Renal cortical epithelial cell (primary cell): ENCODE data around the gene OPCML. TPM values are rescaled to one million over a fixed set of nuclear protein-coding genes. Genes with fewer than 3 reads are reported as not detected.

Source experiments
- DNase-seq: peaks from one replicate; pipeline ENCODE4 v3.0.0-alpha.2; 2011; ENCODE audit warnings: low read depth
- total RNA-seq: library from RNA; depleted of rRNA; stranded (reverse); fragments of >200 nt; gene quantifications from 2 replicates; pipeline ENCODE4 v1.2.3, GENCODE V29; 2014

Gene OPCML
- total RNA-seq, 1 donor from 2014 or later, result not detected

DNA sequence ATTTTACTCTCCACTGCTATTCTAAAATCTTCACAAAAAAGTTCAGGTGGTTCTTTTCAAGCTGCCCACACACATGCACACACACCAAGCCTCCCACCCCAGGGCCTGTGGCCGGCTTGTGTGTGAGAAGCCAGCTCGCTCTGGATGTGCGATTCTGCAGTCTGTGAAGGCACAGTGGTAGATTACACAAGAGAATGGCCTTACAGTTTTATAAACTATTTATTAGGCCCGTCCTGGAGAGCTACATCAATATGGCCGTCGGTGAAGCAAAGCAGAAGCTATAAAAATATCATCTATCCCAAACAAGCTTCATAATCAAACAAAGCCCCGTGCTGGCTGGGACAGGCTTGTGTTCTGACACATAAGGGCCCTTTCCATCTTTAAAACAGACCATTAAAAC, 240.5 kb downstream of the OPCML start:
- no peak for DNase-seq

DNA sequence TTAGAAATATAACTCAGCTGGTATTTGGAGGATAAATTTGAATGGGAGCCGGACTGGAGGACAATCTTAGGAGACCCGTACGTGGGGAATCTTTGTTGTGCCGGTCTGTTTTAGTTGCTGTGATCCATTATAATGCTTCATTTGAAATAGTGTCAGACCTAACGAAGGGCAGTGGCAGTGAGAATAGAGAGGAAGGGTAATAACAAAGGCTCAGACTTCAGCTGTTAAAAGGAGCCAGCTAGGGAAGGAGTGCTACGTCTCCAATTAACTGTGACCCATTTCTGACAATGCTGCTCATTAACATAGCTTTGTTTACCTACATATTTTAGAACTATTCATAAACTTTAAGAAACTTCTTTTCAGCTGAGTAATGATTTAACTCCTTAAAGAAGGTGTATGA, 246.9 kb downstream of the OPCML start:
- no peak for DNase-seq

DNA sequence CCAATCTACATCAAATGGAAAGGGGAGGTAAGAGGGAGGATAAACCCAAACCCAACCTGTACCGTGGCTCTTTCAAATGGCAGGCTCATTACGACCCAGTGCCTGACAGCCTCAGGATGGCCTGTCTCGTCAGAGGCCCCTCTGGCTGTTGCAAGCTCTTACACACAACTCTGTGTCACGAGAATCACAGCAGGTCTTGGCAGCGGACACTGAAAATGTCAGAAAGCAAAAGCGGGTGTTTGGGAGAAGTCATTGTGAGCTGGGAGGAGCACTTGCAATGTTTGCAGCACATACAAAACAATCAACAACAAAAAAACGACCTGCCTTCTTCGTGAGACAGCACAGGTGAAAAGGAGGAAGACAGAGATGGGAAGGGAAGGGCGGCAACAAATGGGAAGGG, 248.1 kb downstream of the OPCML start:
- DNase-seq, result no peak

DNA sequence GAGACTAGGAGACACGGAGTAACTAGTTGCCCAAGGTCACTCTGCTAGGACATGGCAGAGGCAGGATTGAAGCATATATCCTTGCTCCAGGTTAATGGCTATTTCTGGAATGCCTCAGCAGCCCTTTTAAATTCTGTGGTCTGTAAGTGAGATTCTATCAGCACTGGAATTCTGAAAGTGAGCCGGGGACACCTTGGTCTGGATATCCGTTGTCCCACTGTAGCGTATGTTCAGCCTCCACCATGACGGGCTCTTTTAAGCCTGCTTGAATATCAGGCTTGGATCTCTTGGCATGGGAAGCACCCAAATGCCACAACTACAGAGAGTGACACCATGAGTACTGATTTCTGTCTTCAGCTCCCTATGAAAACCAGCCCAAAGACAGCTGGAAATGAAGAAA, 254.4 kb downstream of the OPCML start:
- no peak for DNase-seq

DNA sequence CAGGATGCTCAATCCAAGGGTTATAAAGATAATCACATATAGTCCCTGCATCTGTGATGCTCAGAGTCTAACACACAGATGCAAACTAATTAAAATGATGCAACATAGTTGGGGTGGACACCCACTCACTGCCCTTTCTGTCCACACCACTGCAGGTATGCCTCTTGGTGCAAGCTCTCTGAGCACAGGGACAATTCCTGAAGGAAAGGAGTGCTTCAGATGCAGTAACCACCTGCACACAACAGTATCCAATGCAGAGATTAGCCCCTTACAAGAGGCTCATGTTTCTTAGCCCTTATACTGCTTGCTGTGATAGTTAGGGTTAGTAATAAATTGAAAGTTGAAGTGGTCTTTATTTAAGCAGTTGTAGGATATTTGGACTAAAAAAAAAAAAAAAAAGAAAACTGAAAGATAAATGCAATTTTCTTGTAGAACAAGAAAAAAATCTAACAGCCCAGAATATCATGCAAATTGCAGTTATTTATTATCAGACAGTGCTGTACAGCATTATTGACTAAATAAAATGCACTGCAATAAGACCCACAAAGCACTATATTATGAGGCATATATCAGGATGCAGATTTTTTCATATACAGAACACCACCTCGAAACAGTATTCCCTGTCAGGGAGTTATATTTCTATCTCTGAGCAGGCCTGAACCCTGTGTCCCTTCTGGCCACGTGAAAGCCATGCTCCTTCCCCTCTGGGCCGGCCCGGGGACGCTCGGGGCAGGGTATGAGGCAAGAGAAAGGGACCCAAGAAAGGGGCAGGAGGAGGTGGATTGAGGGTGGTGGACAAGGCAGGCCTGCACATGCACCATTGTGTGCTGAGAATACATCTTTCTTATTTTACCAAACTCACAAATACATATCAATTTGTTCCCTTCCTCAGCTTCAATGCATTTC, 260.2 kb downstream of the OPCML start:
- no peak for DNase-seq

DNA sequence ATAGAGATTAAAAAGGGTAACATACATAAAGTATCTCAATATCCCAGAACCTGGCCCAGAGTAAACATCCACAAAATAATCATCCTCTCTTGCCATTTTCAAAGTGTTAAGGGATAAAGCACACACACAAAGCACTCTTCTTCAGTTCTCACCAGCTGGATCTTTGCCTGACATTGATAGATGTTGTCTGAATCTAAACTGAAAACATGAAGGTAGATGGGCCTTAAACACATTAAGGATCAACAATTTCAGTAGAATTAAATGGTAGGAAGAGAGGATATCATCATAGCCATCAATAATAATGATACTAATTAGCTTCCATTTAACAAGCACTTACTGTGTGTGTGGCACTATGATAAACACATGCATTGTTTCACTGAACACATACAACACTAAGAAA, 261.1 kb downstream of the OPCML start:
- DNase-seq, result no peak

DNA sequence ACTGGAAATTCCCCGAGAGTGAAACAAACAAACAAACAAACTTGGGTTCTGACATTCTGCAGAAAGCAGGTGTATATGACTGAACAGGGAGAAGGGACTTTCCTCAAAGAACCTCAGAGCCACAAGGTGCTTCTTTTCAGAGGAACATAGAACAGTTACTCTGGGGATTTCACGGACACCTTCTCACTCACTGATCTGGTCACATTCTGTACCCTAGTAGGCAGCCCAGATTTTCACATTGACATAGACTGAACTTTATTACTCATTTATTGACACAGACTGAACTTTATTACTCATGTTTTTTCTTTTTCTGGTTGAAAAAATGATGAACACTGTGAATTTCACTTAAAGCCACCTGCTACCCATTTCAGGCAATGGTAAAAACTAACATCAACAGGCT, 263.0 kb downstream of the OPCML start:
- no peak for DNase-seq

DNA sequence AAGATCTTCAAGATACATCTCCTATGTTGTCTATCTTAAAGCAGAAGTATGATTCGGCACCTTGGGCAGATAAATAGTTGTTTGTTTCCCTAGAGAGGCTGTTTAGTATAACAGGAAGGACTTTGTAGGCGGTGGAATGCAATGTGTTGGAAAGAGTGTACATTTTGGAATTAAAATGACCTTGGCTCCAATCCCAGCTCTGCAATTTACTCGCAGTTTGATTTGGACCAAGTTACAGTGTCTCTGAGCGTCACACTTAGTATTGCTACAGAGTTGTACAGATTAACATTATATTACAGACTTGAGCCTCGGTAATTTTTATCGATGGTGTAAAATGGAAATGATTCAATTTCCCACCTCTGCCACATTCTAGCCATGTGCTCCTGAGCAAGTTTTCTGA, 265.3 kb downstream of the OPCML start:
- no peak for DNase-seq

DNA sequence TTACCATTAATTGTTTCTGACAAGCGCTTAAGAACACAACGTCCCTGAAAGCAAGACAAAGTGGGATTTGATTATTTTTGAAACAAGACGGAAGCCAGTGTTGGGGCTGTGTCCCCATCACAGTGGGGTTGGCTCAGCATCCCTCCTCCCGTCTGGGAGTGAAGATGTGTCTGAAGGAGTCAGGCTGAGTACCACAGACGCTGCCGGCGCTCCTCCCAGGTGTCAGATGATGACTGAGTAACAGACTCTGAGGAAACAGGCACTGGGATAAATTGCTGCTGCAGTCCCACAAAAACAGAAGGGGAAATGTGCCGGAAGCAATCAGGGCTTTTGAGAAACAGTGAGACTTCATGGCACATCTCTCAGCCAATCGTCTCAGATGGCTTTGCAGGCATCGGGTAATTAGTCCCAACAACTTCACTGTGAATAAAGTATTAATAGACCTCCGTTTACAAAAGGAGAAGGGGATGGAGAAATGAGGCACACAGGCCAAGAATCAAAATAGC, 266.7 kb downstream of the OPCML start:
- DNase-seq, result no peak

DNA sequence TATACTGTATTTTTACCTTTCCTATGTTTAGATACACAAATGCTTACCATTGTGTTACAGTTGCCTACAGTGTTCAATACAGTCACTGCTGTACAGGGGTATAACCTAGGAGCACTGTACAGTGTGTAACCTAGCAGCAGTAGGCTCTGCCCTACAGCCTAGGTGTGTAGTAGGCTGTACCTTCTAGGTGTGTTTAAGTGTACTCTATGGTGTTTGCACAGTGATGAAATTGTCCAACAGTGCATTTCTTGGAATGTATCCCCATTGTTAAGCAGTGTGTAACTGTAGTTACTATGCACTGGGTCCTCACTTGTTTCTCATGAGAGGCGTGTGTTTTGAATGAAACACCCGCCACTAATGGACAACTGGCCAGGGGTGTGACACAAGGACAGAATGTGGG, 269.0 kb downstream of the OPCML start:
- DNase-seq, result no peak

DNA sequence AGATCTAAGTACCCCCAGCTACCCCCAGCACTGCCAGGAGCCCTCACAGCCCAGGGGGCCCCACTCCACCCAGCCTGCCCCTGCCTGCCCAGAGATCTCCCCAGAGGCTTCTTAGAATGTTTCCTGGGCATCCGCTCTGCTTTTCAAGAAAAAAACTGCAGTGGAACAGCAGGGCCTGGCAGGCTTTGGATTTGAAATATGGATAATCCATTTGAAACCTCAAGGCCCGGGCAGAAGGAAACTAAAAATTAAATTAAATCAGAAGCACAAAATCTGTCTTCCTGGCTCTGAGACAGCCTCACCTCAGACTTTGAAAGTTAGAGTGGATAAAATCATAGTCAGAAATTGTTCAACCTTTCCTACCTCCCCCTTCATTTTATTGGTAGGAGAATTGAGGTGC, 273.6 kb downstream of the OPCML start:
- no peak for DNase-seq

DNA sequence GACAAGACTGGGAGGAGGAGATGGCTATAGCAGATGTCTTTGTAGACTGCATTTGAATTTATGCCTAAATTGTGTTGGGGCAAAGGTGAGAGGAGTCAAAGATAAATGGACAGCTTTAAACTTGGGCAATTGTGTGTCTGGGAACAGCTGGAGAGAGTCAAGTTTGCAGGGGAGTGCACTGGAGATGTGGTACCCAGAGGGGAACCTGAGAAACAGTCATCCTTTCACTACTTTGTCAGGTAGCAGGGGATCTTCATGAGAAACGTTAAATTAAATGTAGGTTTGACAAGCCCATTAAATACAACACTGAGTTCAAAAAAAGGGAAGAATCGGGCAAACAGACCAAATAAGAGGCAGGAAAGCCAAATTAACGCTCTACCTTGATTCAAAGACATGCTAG, 277.7 kb downstream of the OPCML start:
- DNase-seq, result no peak

DNA sequence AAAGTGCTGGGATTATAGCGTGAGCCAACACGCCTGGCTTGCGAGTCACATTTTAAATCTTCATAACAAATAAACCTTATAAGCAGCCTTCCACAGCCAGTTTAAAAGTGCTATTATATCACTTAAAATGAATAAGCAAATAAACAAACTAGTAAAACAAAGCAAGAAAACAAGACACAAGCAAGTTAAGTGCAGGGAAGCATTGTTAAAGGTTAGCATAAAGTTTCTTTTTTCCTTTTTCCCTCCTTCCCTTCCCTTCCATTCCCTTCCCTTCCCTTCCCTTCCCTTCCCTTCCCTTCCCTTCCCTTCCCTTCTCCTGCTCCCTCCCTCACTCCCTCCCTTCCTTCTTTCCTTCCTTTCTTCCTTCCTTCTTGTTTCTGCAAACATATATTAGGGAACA, 278.7 kb downstream of the OPCML start:
- DNase-seq, result no peak

DNA sequence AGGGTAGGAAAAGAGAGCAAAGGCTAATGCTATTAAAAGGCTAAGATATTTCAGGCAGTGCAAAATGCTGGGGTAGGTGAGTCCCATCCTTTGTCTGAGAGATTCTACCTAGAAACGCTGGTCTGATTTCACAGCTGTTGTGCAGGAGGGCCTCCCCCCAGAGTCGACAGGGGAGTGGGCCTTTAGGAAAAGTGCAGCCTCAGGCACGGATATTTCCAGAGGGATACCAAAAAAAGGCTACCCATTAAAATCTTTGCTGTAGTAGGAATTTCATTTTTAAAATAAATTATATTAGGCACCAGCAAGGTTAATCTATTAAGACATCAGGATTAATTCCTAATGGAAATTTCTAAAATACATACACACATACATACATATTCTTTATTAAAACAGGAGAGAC, 280.5 kb downstream of the OPCML start:
- DNase-seq, result no peak

DNA sequence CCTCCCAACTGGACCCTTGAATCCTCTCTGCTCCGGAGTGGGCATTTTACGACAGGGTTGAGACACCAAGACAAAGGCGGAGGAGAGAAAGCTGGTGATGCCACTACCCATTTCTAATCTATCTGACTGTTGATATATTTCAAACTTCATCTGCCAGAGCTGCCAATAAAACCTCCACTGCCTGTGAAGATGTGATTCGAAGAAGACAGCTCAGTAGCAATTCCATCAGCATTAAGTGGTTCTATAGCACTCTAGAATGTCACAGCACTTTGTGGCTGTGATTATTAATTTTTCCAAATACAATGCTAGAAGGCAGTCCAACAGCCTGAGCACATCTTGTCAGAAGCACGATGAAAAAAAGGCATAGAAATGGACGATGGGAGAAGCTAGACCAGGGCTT, 282.8 kb downstream of the OPCML start:
- no peak for DNase-seq

DNA sequence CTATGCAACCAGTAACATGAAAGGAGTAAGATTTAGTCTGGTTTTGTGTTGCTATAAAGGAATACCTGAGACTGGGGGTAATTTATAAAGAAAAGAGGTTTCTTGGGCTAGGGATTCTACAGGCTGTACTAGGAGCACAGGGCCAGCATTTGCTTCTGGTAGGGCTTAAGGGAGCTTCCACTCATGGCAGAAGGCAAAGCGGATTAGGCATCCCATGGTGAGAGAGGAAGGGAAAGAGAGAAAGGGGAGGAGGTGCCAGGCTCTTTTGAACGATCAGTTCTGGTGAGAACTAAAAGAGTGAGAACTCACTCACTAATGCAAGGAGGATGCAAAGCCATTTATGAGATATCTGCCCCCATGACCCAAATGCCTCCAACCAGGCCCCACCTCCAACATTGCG, 283.2 kb downstream of the OPCML start:
- no peak for DNase-seq

DNA sequence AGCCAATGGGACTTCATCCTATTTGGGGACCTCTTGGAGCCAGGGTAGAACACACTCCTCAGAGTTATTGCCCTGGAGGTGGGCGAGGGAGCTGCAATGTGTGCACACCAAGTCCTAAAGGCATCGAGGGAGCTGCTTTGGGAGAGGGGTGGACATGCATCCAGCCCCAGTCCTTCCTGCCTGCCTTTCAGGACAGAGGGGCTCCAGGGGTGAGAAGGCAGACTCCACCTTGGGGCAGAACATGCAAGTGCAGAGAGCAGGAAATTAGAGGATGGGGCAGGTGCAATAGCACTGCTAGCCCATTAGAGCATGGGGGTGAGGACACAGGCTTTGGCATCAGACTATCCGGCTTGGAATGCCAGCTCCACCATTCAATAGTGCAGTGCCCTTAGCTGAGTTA, 288.5 kb downstream of the OPCML start:
- DNase-seq, result no peak

DNA sequence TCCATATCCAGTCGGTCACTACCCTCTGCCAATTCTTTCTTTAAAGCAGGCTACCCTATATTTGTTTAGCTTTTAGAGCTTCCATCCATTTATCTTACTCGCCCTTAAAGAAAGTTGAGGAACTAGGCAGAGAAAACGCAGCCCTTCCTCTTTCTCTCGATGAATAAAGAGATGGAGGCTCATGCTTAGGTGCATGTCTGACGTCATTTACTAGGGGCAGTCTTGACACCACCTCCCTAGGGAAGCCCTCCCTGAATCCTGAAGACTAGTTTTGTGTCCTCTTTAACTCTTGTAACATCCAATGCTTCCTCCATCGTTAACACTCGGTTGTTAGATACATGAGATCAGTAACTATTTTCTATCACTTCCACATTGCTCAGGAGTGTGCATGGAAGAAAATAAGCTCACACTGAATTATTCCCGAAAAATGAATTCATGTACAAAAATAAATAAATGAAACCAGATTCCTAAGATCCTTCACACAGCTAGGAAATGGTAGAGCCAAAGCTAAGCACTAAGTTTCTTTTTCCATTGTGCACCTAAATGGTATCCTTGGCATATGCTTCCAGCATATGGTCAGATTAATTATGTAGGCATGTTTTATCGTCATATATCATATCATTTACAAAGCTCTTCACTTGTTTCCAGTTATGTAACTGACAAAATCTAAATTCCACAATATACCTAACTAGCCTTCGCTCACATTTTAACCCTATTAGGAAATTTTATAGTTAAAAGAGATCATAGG, 291.2 kb downstream of the OPCML start:
- DNase-seq, result no peak

DNA sequence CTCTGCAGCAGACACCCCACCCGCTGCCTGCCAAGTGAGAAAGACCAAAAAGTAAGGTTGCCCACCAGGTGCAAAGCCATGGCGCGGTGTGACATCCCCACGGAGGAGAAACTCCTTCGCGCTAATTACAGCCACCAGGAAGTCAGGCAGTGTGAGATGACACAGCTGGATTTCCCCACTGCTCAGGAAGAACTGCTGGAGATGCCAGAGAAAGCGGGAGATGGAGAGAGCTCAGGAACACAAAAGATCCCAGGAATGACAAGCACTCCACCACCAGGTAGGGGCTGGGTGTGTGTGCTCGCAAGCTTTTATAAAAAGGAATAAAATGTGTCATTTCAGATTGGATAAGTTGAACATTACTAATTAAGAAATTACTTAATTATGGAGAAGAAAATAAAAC, 292.7 kb downstream of the OPCML start:
- no peak for DNase-seq

DNA sequence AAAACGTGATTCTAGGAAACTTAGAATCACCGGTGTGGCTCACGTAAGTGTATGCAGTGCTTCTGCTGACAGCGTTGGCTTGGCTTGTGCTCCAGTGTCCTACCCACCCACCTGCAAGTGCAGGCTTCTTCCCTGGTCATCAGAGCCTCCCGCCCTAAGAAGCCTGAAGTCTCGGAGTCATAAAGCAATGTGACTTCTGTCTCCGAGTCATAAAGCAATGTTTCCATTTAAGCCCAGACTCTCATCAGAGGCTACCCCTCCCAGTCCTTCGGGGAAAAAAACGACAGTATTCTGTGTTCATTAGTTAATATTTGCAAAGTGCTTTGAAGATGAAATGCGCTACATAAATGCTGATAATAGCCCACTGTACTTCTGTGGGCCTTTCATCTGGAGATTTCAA, 293.8 kb downstream of the OPCML start:
- DNase-seq, result no peak

DNA sequence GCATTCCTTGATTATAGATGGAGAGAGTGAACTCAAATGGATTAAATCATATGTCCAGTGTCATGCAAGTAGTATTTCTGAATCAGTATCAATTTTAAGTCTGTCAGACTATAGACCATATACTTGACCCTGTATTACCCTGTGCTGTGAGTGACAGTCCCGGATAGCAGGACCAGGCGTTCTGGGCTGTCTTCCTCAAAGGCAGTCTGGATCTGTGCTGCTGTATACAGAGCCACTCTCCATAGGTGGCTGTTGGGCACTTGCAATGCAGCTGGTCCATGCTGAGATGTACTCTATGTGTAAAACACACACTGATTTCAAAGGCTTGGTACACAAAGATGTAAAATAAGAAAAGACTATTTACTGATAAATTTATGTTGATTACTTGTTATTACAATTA, 294.3 kb downstream of the OPCML start:
- DNase-seq, result no peak

DNA sequence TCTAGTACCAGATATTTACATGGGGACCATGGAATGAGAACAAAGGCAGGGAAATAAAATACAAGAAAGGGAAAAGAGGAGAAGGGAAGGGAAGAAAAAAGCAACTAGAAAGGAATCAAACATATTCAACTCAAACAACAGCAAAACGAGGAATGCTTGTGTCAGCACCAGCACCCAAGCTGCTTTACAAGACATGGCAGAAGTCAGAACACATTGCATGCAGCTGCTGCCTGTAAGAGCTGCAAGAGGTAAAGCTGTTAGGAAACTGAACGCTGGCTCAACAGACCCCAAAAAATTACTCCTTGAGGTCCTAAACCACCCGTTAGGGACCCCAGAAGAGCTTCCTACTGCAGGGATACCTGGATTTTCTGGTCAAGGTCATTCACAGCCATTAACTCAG, 296.9 kb downstream of the OPCML start:
- no peak for DNase-seq

DNA sequence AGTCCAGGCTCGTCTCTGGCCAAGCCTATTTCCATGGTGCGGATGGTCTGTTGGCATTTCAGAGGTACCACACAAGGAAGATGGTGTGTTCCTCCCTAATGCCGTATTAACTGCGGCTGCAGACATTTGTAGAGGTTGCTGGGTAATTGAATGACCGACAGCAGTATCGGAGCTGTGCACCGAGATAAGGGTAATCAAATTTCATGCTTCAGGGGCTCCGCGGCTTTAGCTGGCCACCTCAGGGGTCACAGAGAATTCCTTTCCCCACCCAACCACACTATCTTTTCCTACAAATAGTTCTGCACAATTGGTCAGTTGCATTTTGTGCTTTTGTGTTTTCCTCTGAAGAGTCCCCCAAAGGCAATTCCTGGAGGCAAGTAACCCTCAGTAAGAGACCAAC, 297.4 kb downstream of the OPCML start:
- DNase-seq, result no peak
